ENCODE measurements around the gene PPIF. TPM values are rescaled to one million over a fixed set of nuclear protein-coding genes. Genes with fewer than 3 reads are reported as not detected.
A peak's percentile ranks its signal among the peaks of the same experiment; 100 is the strongest.

Gene PPIF
- total RNA-seq, 4 donors from 2014 or later = 34.2 to 141 (median 94.5) TPM

- TF ChIP-seq CTCF (IDR thresholded peaks at IDR 0.05) = no peak
- ATAC-seq (ENCODE audit: low FRiP score) (peak; percentile 43), DNase-seq (ENCODE audit: low spot score) (no peak)
Observed at GRCh38 chr10:79375321-79376077, 28.2 kb downstream of the PPIF start.

- no peak for DNase-seq (ENCODE audit: low spot score)
Observed at GRCh38 chr10:79376078-79376628, 28.9 kb downstream of the PPIF start.

GRCh38 chr10:79376751-79377556 is 29.7 kb downstream of the PPIF start:
- ATAC-seq (ENCODE audit: low FRiP score) = no peak
- DNase-seq (ENCODE audit: low spot score) = no peak

More at GRCh38 chr10:79376078-79376628, 28.9 kb downstream of the PPIF start:
- no peak for ATAC-seq (ENCODE audit: low FRiP score)
- no peak for TF ChIP-seq CTCF (IDR thresholded peaks at IDR 0.05)

GRCh38 chr10:79377557-79378382 is 30.5 kb downstream of the PPIF start:
- ATAC-seq (ENCODE audit: low FRiP score) (no peak), DNase-seq (ENCODE audit: low spot score) (no peak)

More at GRCh38 chr10:79376751-79377556, 29.7 kb downstream of the PPIF start:
- TF ChIP-seq CTCF (IDR thresholded peaks at IDR 0.05) = no peak

GRCh38 chr10:79378383-79378646 is 31.0 kb downstream of the PPIF start:
- no peak for TF ChIP-seq CTCF (IDR thresholded peaks at IDR 0.05)
- ATAC-seq (ENCODE audit: low FRiP score) (no peak), DNase-seq (ENCODE audit: low spot score) (no peak)

More at GRCh38 chr10:79377557-79378382, 30.5 kb downstream of the PPIF start:
- no peak for TF ChIP-seq CTCF (IDR thresholded peaks at IDR 0.05)

- no peak for TF ChIP-seq CTCF (IDR thresholded peaks at IDR 0.05)
- DNase-seq (ENCODE audit: low spot score) = no peak
- ATAC-seq (ENCODE audit: low FRiP score) = no peak
Observed at GRCh38 chr10:79378647-79379511, 31.6 kb downstream of the PPIF start.

Data from omental fat pad (tissue), 4 donors.